ENCODE measurements around the gene KPNA1.
"Not testable (repeated sequence)": the region's sequence is repeated elsewhere in the genome, so short reads cannot be mapped to it uniquely, and the experiment has no call there.

The KPNA1 gene

GRCh38 chr3:122519693-122520092 is 5.0 kb upstream of the KPNA1 start:
- no peak for DNase-seq (ENCODE audit: low spot score)

DNA sequence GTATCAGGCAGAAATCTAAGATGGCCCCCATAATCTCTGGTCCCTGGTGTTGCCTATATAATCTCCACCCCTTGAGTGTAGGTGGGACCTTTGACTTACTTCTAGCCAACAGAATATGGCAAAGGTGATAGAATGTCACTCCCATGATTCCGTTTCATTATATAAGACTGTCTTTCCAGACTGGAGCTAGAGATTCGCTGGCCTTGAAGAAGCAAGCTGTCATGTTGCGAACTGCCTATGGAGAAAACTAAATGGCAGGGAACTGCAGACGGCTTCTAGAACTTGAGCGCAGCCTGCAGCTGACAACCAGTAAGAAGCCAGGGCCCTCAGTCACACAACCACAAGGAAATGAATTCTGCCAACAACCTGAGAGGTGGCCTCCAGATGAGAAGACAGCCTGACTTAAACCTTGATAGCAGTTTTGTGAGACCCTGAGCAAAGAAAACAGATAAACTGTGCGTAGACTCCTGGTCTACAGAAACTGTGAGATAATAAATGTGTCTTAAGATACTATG is 2.2 kb upstream of the KPNA1 start:
- no peak for DNase-seq (ENCODE audit: low spot score)

- no peak for DNase-seq (ENCODE audit: low spot score)
Measured at GRCh38 chr3:122515870-122516269, 1.1 kb upstream of the KPNA1 start.

DNA sequence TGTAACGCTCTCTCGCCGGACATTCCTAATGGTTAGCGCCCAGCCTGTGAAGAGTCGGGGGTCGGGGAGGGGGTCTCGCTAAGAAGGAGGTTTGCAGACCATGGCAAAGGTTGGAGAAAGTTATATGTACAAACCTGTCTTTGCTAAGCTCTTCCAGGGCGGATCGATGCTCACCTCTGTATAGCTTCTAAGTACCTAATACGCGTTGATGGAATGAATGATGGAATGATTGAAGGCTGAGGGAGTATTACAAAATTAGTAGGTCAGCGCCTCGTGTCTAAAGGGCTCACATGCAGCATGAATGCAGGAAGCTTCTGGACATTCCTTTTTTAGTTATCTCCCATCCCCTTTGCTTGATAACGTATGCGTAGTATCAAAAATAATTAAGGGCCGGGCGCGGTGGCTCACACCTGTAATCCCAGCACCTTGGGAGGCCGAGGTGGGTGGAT is 305 bp upstream of the KPNA1 start:
- DNase-seq (ENCODE audit: low spot score): no peak

DNA sequence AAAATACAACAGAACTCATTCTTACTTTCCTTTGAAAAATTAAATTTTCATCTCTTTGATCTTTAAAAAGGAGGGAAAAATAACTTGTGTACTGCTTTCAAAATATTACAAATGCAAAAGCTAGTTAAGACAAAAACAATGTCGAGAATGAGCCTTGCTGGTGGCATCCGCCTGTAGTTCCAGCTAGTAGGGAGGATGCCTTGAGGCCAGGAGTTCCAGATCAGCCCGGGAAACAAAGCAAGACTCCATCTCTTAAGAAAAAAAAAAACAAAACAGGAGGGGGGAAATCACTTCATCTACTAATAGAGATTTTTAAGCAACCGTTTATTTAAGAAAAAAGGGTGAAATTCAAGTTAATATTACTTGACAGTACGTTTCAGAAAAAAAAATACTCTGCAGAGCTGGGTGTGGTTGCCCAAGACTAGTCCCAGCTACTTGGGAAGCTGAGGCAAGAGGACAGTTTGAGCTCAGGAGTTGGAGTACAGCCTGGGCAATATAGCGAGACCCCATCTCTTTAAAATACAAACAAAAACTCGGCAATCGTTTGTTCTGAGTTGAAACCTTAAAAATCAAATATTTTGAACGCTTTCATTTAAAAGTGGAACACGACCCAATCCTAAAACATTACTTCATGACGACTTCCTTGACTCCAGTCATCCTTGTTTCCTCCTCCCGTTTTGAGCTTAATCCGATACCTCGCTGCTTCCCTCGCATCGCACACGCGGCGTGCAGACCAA is 1.2 kb downstream of the KPNA1 start:
- DNase-seq (ENCODE audit: low spot score): no peak

DNA sequence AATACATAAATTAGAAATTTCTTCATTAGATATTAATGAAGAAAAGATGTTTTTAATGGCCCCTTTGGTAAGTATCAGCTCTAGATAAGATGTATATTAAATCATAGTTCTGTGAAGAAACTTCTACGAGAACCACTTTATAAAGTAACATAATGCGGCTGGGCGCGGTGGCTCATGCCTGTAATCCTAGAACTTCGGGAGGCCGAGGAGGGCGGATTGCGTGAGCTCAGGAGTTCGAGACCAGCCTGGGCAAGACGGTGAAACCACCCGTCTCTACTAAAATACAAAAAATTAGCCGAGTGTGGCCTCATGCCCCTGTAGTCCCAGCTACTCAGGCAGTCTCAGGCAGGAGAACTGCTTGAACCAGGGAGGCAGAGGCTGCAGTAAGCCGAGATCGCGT is 2.5 kb downstream of the KPNA1 start:
- no peak for DNase-seq (ENCODE audit: low spot score)

- DNase-seq (ENCODE audit: low spot score): no peak
Measured at GRCh38 chr3:122510878-122511535, 3.7 kb downstream of the KPNA1 start.

DNA sequence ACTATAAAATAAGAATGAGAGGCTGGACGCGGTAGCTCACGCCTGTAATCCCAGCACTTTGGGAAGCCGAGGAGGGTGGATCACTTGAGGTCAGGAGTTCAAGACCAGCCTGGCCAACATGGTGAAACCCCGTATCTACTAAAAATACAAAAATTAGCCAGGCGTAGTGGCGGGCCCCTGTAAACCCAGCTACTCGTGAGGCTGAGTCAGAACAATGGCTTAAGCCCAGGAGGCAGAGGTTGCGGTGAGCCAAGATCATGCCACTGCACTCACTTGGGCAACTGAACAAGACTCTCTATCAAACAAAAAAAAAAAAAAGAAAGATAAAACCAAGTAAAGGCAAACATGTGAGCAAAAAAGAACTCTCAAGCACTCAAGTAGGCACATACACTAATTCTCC is 5.8 kb downstream of the KPNA1 start:
- DNase-seq (ENCODE audit: low spot score): not testable (repeated sequence)

- DNase-seq (ENCODE audit: low spot score): no peak
Measured at GRCh38 chr3:122508135-122508914, 6.4 kb downstream of the KPNA1 start.

GRCh38 chr3:122506450-122506849 is 8.3 kb downstream of the KPNA1 start:
- DNase-seq (ENCODE audit: low spot score): no peak

DNA sequence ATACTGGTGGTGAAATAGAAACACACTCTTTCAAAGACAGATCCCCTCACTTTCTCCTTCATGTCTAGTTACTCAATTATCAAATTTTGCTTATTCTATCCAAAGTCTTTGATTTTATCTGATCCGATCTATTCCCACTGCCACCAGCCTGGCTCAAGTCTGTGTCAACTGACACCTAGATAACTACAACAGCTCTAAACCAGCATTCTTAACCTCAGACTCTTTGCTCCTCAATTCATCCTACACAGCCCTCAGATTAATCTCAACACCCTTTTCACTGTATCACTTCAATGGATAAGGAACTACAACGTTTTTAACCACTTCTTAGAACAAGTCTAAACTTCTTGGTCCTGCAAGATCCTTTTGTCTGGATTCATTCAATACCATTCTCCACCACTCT is 9.1 kb downstream of the KPNA1 start:
- DNase-seq (ENCODE audit: low spot score): no peak

DNA sequence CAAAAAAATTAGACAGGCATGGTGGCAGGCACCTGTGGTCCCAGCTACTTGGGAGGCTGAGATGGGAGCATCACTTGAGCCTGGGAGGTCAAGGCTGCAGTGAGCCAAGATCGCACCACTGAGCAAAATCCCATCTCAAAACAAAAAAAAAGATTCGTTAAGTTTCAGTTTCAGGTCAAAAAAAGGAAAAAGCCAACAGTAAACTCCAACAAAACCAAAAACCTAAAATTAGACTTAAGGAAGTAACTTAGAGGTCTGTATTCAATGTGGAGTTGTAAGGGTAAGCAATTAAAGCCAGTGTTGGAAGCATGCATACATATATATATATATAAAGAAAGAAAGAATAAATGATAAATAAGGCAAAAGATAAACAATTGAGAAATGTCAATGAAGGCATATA is 11.8 kb downstream of the KPNA1 start:
- DNase-seq (ENCODE audit: low spot score): no peak

DNA sequence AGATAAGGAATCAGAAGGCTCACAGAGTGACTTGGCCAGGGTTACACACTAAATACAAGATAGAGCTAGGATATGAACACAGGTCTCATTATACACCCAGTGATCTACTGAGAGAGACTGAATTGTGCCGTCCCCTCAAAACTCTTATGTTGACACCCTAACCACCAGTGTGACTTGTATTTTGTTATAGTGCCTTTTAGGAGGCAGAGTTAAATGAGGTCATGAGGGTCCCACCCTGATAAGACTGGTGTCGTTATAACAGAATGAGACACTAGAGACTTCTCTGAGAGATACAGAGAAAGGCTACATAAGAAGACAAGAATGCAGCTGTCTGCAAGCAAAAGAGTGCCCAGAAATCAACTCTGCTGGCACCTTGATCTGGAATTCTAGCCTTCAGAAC is 12.6 kb downstream of the KPNA1 start:
- no peak for DNase-seq (ENCODE audit: low spot score)

DNA sequence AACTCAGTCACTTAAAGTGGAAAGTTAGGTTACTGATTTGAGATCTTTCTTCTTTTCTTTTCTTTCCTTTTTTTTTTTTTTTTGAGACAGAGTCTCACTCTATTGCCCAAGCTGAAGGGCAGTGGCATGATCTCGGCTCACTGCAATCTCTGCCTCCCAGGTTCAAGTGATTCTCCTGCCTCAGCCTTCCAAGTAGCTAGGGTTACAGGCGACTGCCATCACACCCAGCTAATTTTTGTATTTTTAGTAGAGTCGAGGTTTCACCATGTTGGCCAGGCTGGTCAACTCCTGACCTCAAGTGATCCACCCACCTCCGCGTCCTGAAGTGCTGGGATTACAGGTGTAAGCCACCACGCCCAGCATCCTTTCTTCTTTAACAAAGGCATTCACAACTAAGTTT is 13.8 kb downstream of the KPNA1 start:
- not testable (repeated sequence) for DNase-seq (ENCODE audit: low spot score)

GRCh38 chr3:122498152-122498551 is 16.6 kb downstream of the KPNA1 start:
- no peak for DNase-seq (ENCODE audit: low spot score)

GRCh38 chr3:122497425-122497824 is 17.3 kb downstream of the KPNA1 start:
- DNase-seq (ENCODE audit: low spot score): no peak

- DNase-seq (ENCODE audit: low spot score): no peak
Measured at GRCh38 chr3:122496508-122496907, 18.2 kb downstream of the KPNA1 start.

GRCh38 chr3:122493296-122493695 is 21.4 kb downstream of the KPNA1 start:
- DNase-seq (ENCODE audit: low spot score): no peak

DNA sequence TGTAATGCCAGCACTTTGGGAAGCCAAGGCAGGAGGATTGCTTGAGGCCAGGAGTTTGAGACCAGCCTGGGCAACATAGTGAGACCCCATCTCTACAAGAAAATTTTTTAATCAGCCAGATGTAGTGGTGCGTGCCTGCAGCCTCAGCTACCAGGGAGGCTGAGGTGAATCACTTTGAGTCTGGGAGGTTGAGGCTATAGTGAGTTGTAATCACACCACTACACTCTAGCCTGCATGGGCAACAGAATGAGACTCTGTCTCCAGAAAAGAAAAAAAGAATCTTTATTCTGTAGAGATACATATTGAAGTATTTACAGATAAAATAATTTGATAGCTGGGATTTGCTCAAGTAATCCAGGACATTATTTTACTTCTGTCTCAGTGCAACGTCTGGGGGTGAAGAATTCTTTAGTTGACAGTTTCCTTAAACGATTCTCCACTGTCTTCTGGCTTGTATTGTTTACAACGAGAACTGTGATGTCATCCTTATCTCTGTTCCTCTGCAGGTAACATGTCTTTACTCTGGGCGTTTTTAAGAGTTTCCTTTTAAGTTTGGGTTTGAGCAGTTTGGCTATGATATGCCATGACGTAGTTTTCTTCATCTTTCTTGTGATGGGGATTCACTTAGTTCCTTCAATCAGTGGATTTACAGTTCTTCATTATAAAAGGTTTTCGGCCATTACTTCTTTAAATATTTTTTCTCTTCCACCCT is 26.3 kb downstream of the KPNA1 start:
- DNase-seq (ENCODE audit: low spot score): no peak

- no peak for DNase-seq (ENCODE audit: low spot score)
Measured at GRCh38 chr3:122484985-122485384, 29.8 kb downstream of the KPNA1 start.

GRCh38 chr3:122481390-122481789 is 33.3 kb downstream of the KPNA1 start:
- no peak for DNase-seq (ENCODE audit: low spot score)

- DNase-seq (ENCODE audit: low spot score): no peak
Measured at GRCh38 chr3:122476532-122476931, 38.2 kb downstream of the KPNA1 start.
